Sigmoid colon (tissue), 7 donors: ENCODE data around the gene CYLC2. TPM values are rescaled to one million over a fixed set of nuclear protein-coding genes. Genes with fewer than 3 reads are reported as not detected.

Experiments used
- DNase-seq: peaks from one replicate; pipeline ENCODE4 v3.0.0-alpha.2; 2019
- H3K27ac ChIP-seq, 4 donors: fragments of 200-600 bp; sonication (generic); one replicate each; pipeline ENCODE4 v1.5.1; 2016 to 2019; ENCODE audit warnings: mild to moderate bottlenecking in 1 of 4
- H3K27me3 ChIP-seq, 3 donors: fragments of 200-600 bp; sonication (generic); one replicate each; pipeline ENCODE4 v1.5.1; 2019; ENCODE audit warnings: mild to moderate bottlenecking in 1 of 3
- H3K36me3 ChIP-seq, 4 donors: fragments of 200-600 bp; sonication (generic); one replicate each; pipeline ENCODE4 v1.5.1; 2016 to 2019
- H3K4me1 ChIP-seq, 4 donors: fragments of 200-600 bp; sonication (generic); one replicate each; pipeline ENCODE4 v1.5.1; 2017 to 2019
- H3K4me3 ChIP-seq, 4 donors: fragments of 200-600 bp; sonication (generic); one replicate each; pipeline ENCODE4 v1.5.1; 2017 to 2019; ENCODE audit warnings: mild to moderate bottlenecking in 2 of 4, moderate library complexity in 1 of 4
- H3K9me3 ChIP-seq, 4 donors: fragments of 200-600 bp in 3 of 4; sonication (generic) in 3 of 4; one replicate each; pipeline versions ENCODE4 v1.5.1 to v1.6.1; 2013 to 2019
- CTCF ChIP-seq, 4 experiments: fragments of 450-650 bp in 3 of 4; fragments of 200-600 bp in 1 of 4; IDR thresholded peaks; one replicate each; pipeline ENCODE4 v1.5.1; 2016 to 2019; ENCODE audit warnings: antibody characterized with exemption in 4 of 4, mild to moderate bottlenecking in 3 of 4, moderate library complexity in 2 of 4
- EP300 ChIP-seq, 4 donors: sonication (generic); formaldehyde crosslinking; IDR thresholded peaks; one replicate each; pipeline ENCODE4 v1.6.1; 2017; ENCODE audit warnings: antibody characterized with exemption in 4 of 4
- POLR2A ChIP-seq, 2 donors: fragments of 450-650 bp; IDR thresholded peaks; one replicate each; pipeline ENCODE4 v1.6.1; 2016; ENCODE audit warnings: antibody characterized with exemption in 2 of 2, mild to moderate bottlenecking in 2 of 2, moderate library complexity in 2 of 2
- POLR2AphosphoS5 ChIP-seq, 4 donors: sonication (generic); formaldehyde crosslinking; IDR thresholded peaks; one replicate each; pipeline ENCODE4 v1.6.1; 2017; ENCODE audit warnings: antibody characterized with exemption in 4 of 4
- WGBS, 2 donors: extraction: QIAGEN DNeasy Blood & Tissue Kit; methylation state at CpG; one replicate each; pipeline ENCODE4 v1.1.7; 2013; 5-methylcytosine and 5-hydroxymethylcytosine counted together
- intact Hi-C: fragments of 100-400 bp; cut with DNase I; formaldehyde crosslinking; loops from one replicate; pipeline ENCODE4 v1.15.1; 2023
- polyA plus RNA-seq, 3 donors: library from polyadenylated mRNA; stranded (reverse); fragments of 200-250 nt; gene quantifications; one replicate each; pipeline ENCODE4 v1.2.3, GENCODE V29; 2013
- small RNA-seq, 3 donors: library from RNA; depleted of rRNA; stranded (forward); fragments of <200 nt; gene quantifications; one replicate each; pipeline ENCODE3, GENCODE V24; 2016
- total RNA-seq, 4 donors: library from RNA; depleted of rRNA; stranded (reverse); fragments of >200 nt; gene quantifications; one replicate each; pipeline ENCODE4 v1.1.0, GENCODE V29; 2016
- donor health status: healthy with polysubstance abuse.
- donor health status: Bipolar disorder and iron deficiency.
- donor health status: healthy.

Gene CYLC2
- total and polyA plus RNA-seq, 7 donors = not detected

GRCh38 chr9:103014242-103014641, 19.1 kb downstream of the CYLC2 start:
- WGBS, 2 donors = 94 to 95% methylated on average over 3 of the region's 3 CpGs
- H3K27ac ChIP-seq = no peak overlapping the region
- H3K27me3 ChIP-seq = no peaks in the 10 kb centered on the region
- H3K4me1 ChIP-seq = no peaks in the 10 kb centered on the region
- H3K9me3 ChIP-seq = no peaks in the 10 kb centered on the region
- no peak overlapping the region for H3K4me3 ChIP-seq
- no peaks in the 10 kb centered on the region for H3K36me3 ChIP-seq
- TF ChIP-seq CTCF (IDR thresholded peaks at IDR 0.05) = no peak
- no peak for TF ChIP-seq EP300 (IDR thresholded peaks at IDR 0.05)
- no peak for TF ChIP-seq POLR2A (IDR thresholded peaks at IDR 0.05)
- no peak for TF ChIP-seq POLR2AphosphoS5 (IDR thresholded peaks at IDR 0.05)
- intact Hi-C loops = no loop called here
- DNase-seq = no peak

GRCh38 chr9:103025796-103026195, 30.7 kb downstream of the CYLC2 start:
- 14 to 63% methylated on average over 2 of the region's 2 CpGs for WGBS, 2 donors
- no peak overlapping the region for H3K4me3 ChIP-seq
- intact Hi-C loops = no loop called here
- no peaks in the 10 kb centered on the region for H3K27me3 ChIP-seq
- DNase-seq = no peak
- TF ChIP-seq CTCF (IDR thresholded peaks at IDR 0.05) = no peak
- TF ChIP-seq POLR2A (IDR thresholded peaks at IDR 0.05) = no peak
- no peak for TF ChIP-seq POLR2AphosphoS5 (IDR thresholded peaks at IDR 0.05)
- TF ChIP-seq EP300 (IDR thresholded peaks at IDR 0.05) = no peak
- H3K4me1 ChIP-seq = no peaks in the 10 kb centered on the region
- no peak overlapping the region for H3K27ac ChIP-seq
- no peaks in the 10 kb centered on the region for H3K9me3 ChIP-seq
- H3K36me3 ChIP-seq = no peaks in the 10 kb centered on the region

DNA sequence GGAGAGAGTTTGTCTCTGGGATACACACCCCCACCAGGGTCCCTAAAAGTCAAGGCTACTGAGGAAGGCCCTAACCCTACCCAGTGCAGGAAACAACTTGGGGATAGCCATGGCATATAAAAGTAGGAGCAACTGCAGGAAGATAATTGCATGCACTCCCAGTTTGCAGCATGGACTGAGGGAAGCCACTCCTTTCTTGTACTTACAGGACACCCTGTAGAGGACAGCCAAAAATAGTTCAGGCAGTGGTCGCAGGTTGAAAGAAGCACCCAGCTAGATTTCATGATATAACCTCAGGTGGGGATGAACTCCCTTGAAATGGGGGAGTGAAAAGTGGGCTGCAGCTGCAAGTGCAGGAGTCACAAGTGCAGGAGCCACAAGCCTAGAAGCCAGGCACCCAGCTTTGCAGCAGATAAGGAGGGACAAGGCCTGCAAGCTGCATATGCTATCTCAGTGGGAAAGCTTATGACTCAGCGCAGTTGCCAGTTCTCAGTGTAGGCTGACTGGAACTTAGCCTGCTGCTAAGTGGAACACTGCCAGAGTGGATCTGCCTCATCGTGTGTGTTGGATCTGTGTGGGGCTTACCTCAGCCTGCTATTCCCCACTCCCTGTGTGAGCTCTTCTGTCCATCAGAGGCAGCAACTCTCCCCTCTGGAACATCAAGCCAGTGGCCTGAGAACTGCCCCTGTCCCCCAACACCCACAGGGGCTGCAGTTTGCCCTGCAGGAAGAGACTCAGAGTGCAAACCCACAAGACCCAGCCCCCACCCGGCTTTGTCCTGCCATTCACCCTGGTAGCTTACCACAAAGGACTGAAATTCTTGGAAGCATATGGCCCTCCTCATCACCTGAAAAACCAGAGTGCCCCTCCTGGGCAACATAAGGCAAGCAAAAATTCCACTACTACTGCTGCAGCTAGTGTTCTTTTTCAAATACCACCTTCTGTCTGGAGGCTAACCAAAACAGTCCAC, 42.7 kb downstream of the CYLC2 start:
- Histone ChIP-seq H3K4me3 (no peak overlapping the region), H3K36me3 (no peaks in the 10 kb centered on the region), H3K27ac (no peak overlapping the region), H3K27me3 (no peaks in the 10 kb centered on the region), H3K4me1 (no peaks in the 10 kb centered on the region), H3K9me3 (no peaks in the 10 kb centered on the region)
- WGBS, 2 donors = 88 to 89% methylated on average over 4 of the region's 4 CpGs
- intact Hi-C loops = no loop called here
- TF ChIP-seq CTCF (IDR thresholded peaks at IDR 0.05) (no peak), POLR2A (IDR thresholded peaks at IDR 0.05) (no peak), POLR2AphosphoS5 (IDR thresholded peaks at IDR 0.05) (no peak), EP300 (IDR thresholded peaks at IDR 0.05) (no peak)
- no peak for DNase-seq

DNA sequence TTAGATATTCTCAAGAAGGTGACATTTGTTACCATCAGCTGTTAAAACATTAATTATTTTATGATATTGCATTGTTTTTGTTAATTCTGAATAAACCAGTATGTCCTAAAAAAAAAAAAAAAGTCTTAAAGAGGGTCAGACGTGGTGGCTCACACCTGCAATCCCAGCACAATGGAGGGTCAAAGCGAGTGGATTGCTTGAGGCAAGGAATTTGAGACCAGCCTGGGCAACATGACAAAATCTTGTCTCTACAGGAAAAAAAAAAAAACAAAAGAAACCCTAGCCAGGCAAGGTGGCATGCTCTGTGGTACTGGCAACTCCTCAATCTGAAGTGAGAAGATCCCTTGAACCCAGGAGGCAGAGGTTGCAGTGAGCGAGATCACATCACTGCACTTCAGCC, 46.8 kb downstream of the CYLC2 start:
- TF ChIP-seq CTCF (IDR thresholded peaks at IDR 0.05) (no peak), EP300 (IDR thresholded peaks at IDR 0.05) (no peak), POLR2AphosphoS5 (IDR thresholded peaks at IDR 0.05) (no peak), POLR2A (IDR thresholded peaks at IDR 0.05) (no peak)
- Histone ChIP-seq H3K4me1 (no peaks in the 10 kb centered on the region), H3K27me3 (no peaks in the 10 kb centered on the region), H3K36me3 (no peaks in the 10 kb centered on the region), H3K4me3 (no peak overlapping the region), H3K9me3 (no peaks in the 10 kb centered on the region), H3K27ac (no peak overlapping the region)
- intact Hi-C loops = no loop called here
- DNase-seq = no peak
- 72 to 79% methylated on average over 3 of the region's 3 CpGs for WGBS, 2 donors

Small RNA genes lying within 50 kb of the gene (small RNA-seq; reads per million reads assigned to genes)
- gene AL589823.1 = 0 reads per million in 3 donors
